Activated CD4-positive, alpha-beta T cell treated with anti-CD3 and anti-CD28 coated beads for 1 hour (primary cell): ENCODE data around the gene PKHD1.

ENCODE experiments used
- DNase-seq: peaks from one replicate; pipeline ENCODE4 v3.0.0-alpha.2; 2020

Gene PKHD1

DNA sequence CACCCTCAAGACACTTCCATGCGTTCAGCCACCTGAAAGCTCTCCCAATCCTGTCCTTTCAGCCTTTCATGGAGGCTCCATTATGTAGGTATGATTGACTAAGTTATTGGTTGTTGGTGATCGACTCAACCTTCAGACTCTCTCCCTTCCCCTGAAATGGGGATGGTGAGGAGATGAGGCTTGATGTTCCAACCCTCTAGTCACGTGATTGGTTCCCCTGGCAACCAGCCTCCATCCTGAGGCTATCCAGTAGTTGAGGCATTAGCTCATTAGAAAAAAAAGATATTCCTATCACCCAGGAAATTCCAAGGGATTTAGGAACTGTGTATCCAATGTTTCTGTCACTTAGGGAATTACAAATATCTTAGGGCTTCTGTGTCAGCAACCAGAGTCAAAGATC lies 426.6 kb downstream of the PKHD1 start:
- DNase-seq = no peak

GRCh38 chr6:51657491-51657890 lies 429.9 kb downstream of the PKHD1 start:
- no peak for DNase-seq

GRCh38 chr6:51655517-51655916 lies 431.9 kb downstream of the PKHD1 start:
- no peak for DNase-seq

- DNase-seq = no peak
Observed at GRCh38 chr6:51654647-51655046, 432.8 kb downstream of the PKHD1 start.

DNA sequence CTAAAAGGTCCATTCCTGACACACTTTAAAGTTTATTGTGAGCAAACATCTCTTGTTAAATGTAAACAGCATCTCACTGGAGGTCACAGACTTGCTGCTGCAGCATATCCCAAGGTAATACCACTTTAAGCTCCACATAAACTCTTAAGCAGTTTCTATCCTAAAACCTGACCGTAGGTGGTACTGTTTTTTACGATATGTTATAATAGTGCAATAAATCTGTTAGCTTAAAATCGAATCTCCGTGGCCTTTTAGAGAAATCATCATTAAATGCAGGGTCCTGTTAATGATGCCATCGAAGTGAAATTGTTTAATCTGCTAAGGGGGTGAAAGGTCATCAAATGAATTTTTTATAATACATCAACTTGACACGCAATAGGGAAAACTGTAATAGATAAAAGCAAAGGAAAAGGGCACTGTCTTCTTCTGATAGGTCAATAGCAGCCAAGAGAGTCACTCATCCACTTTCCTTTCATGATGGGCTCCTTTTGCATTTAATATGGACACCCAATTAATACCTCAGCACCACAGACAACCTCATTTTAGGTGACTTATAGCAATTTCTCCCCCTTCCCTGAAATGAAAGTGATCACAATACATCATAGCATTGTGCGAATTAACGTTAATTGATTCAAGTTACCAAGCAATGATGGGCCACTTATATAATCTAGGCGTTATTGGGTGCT lies 436.1 kb downstream of the PKHD1 start:
- DNase-seq = no peak

- no peak for DNase-seq
Observed at GRCh38 chr6:51648774-51649173, 438.6 kb downstream of the PKHD1 start.

DNA sequence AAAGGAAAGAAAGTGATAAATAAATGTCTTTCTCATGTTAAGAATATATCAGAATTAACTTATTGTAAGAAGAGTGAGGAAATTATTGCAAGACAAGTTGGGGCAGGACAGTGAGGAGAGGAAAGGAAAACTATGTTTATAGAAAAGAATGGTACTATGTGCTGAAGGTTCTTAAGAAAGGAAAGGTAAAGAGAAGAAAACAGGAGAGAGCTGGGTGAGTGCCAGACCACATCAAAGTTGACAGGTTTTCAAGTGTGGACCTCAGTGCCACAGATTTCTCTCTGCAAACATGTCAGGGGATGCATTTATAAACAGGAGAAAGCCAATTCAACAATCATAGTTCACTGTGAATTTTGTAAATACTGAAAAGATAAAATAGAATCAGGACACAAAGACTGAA lies 439.2 kb downstream of the PKHD1 start:
- no peak for DNase-seq

DNA sequence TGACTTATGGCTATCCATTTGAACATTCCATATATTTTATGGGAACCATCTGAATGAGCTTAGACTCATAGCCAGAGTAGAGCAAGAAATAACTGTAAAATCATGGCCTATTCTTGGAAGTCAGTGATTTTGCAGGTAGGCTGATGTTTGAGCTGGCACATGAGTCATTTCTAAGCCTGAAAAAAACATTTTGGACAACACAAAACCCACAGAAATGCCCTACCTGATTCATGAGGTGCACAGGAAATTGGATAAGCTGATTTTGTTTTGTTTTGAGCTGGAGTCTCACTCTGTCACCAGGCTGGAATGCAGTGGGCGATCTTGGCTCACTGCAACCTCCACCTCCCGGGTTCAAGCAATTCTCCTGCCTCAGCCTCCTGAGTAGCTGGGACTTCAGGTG lies 443.0 kb downstream of the PKHD1 start:
- no peak for DNase-seq

DNA sequence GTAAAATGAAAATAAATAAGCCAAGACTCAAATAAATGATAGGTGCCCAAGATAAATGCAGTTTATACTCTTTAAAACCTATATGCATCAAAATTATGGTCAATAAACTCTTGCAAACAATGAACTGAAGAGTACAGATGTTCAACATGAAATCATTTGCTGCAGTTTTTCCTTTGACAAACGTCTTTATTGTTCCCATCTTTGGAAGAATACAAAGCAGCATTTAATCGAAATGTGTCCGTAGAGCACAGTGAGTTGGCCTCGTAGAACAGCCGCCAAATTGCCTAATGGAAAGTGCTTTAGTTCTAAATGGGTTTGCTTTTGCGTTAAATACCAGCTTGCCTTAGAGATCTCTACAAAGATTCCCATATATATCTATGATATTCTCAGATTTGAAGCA lies 447.4 kb downstream of the PKHD1 start:
- DNase-seq = no peak

DNA sequence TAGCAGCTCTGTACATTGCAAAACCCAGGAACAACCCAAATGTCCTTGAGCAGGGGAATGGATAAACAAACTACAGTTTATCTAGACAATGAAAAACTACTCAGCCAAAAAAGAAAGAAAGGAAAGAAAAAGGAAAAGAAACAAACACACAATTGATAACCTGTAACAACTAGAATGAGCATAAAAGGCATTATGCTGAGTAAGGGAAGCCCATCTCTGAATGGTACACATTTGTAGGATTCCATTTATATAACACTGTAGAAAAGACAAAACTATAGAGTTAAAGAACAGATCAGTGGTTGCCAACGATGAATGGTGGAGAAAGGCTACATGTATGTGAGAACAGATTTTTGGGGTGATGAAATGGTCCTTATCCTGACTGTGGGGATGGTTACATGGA lies 454.0 kb downstream of the PKHD1 start:
- DNase-seq = no peak

DNA sequence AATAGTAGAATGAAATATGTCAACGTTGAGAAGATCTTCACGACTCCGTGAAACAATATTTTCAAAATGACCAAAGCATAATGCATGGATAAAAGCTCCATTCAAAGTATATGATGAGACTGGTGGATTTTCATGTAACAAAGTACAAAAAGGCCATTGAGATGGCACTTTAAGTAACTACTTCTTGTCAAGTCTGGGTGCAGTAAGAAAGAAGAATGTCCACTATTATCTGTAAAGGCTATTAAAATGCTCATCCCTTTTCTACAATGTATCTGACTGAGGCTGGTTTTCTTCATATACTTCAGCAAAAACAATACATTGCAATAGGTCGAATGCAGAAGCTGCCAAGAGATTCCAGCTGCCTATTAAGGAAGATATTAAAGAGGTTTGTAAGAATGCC lies 457.4 kb downstream of the PKHD1 start:
- no peak for DNase-seq

DNA sequence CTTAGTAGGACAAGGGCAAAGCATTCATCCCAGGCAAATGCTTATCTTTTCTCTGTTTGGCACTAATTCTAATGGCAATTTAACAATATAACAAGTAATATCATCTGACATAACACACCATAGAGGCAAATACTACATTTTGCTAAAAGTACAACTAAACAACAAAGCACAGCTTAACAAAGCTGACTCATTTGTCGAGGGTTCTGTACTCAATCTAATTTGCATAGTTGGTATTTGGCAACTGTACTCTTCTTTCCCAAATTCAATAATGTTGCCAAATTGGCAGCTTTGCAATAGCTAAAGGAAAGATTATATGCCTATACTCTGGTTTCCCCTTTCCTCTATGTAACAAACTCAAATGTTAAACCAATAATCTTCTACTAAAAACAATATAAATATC lies 461.0 kb downstream of the PKHD1 start:
- no peak for DNase-seq

DNA sequence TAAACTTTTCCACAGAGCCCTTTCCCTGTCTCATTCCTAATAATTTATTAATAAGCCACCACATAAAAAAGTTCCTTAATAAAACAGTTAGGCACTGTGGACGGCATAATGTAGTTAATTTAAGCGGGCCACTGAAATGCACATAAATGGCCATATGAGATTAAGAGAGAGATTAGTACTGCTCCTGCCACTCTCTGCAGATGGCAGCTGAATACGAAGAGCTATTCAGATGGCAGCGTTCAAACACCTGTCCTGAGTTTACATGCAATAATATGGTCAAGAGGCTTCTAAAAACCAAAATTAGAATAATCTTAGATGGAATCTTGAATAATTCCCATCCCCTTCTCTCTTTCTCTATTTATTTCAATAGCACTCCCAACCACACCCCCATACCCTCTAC lies 461.8 kb downstream of the PKHD1 start:
- DNase-seq = no peak

DNA sequence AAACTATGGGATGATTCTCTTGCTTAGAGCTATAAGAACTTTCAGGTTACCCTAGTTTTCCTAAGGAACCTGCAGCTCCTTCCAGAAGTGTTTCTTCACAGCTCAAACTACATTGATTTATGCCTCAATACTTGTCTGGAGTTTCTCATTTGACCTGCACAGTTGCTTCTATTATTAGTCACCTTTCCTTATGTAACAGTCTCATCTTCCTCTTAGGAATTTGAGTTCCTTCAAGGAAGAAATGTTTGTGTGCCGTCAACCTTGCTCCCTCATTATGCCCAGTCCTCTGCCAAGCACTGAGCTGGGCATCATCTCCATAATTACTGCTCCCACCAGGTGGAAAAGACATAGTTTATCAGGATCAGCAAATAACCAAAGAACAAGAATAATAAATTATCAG lies 466.4 kb downstream of the PKHD1 start:
- DNase-seq = no peak

DNA sequence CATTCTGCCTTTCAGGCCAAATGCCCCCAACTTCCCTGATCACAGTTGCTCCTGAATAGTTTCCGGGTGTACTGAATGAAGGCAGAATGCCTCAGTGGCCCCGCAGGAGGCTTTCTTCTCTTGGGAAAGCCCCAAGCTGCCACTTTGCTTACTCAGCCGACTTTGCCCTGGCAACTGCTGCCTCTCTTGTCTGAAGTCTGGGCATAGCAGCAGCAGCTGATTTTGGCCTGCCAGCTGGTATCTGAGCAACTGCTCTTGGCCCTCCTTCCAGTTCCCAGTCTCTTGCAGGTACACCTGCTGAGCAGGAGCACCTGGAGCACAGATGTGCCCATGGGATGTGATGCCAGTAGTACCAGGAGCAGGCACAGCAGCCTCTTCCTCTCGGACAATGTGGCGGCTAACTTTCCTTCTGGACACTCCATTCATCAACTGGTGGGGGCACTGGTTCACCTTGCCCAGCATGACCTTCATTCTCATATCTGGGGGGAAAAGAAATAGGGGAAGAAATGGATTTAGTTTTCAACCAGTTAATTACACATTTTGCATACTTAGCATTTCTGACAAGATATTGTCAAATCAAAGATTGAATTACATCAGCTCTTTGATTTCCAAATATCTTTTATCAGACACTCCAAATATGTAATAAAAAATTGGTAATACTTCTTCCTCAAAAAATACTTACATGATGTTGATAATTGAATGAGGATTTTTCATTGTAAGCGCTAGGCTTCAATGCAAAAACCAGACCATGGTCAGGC lies 468.2 kb downstream of the PKHD1 start:
- no peak for DNase-seq

DNA sequence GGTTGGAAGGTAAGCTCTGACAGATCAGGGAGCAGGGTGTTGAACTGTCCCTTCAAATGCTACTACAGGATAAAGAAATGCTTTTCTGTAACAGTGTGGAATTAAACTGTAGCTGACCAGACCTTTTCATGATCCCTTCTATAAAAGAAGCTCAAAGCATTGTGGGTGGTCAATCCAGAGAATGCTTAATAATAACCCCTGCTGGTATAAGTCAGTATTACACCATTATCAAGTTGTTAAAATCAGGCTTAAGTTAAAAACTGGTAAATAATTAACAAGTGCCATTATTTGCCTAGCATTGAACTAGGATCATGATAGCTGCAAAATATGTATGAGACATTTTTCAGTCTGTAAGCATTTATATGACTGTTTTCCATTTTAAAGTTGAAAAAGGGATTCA lies 468.9 kb downstream of the PKHD1 start:
- no peak for DNase-seq

DNA sequence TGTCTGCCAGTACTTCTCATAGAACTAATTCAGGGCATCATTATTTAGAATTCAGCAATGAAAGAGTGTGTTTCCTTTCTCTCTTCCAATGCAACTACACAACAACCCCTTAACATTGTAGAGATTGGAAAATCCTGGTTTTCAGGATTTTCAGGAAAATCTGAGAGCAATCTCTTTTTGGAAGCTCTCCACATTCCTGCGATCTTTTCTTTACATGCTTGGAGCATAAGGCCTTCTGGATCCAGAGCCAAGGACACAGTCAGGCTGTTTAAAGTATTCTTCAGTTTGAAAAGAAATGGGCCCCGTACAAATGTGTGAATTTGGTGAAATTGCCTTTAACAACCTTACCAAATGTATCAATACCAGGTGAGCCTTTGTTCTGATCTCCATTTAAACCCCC lies 469.7 kb downstream of the PKHD1 start:
- DNase-seq = no peak

GRCh38 chr6:51616243-51616642 lies 471.2 kb downstream of the PKHD1 start:
- DNase-seq = no peak

GRCh38 chr6:51614725-51615124 lies 472.7 kb downstream of the PKHD1 start:
- DNase-seq = no peak

- DNase-seq = no peak
Observed at GRCh38 chr6:51613558-51613957, 473.9 kb downstream of the PKHD1 start.

GRCh38 chr6:51608932-51609331 lies 478.5 kb downstream of the PKHD1 start:
- DNase-seq = no peak

- no peak for DNase-seq
Observed at GRCh38 chr6:51608383-51608782, 479.0 kb downstream of the PKHD1 start.

DNA sequence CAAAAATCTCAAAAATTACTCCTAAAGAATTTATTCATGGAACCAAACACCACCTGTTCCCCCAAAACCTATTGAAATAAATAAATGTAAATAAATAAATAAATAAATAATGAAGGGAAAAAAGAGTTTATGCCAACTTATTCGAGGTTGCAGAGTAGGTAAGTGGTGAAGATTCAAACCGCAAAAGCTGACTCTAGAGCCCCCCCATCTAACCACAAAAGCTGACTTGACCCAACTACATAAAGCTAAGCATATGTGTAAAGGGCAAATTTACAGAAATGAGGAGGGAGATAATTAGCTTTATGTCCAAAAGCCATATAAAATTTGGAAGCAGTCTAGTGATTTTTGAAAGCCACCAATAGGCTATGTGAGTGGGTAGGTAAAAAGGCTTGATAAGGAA lies 486.9 kb downstream of the PKHD1 start:
- DNase-seq = no peak

GRCh38 chr6:51598171-51598570 lies 489.2 kb downstream of the PKHD1 start:
- no peak for DNase-seq

DNA sequence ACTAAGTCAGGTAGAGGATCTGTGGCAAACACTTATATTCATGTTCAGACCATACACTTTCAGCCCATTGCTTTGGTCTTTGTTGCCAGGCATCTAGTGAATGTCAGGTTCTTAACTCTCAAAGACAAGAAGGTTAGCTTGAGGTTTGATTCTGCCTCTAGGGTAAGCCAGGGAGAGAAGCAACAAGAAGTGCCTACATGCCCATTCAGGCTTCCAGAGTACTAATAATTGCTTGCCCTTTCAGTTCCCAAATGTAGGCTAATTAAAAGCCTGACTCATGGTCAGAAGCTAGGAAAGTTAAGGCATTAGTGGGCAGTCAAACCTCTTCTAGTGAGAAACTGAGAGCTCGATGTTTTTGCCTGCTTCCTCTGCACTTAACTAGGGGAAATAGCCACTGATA lies 492.4 kb downstream of the PKHD1 start:
- DNase-seq = no peak
